OCI-LY7 (cell line): ENCODE measurements around the gene MAGEA12. TPM values are rescaled to one million over a fixed set of nuclear protein-coding genes. Genes with fewer than 3 reads are reported as not detected.
"Not testable (repeated sequence)": the region's sequence is repeated elsewhere in the genome, so short reads cannot be mapped to it uniquely, and the experiment has no call there.

ENCODE experiments used
- Bru-seq: library from RNA; stranded (reverse); fragments of 400-500 nt; gene quantifications from one replicate; lab custom pipeline; 2021; lab: Mats Ljungman, UMichigan
- BruChase-seq, 2 experiments: library from RNA; stranded (reverse); fragments of 400-500 nt; gene quantifications; one replicate each; lab custom pipeline; 2021; lab: Mats Ljungman, UMichigan
- BruUV-seq: library from RNA; stranded (reverse); fragments of 400-500 nt; replicated peaks from 2 replicates; lab custom pipeline; 2021; lab: Mats Ljungman, UMichigan
- CTCF ChIA-PET: fragments of 300-600 bp; sonication (Branson Sonifier 250); formaldehyde crosslinking; loops from one replicate; lab custom pipeline; 2022; ENCODE audit warnings: antibody characterized with exemption; ENCODE audit not compliant: unreplicated experiment; lab: Charles Lee
- POLR2A ChIA-PET: fragments of 300-600 bp; sonication (Branson Sonifier 250); formaldehyde crosslinking; loops from one replicate; lab custom pipeline; 2022; ENCODE audit warnings: antibody characterized with exemption; lab: Charles Lee
- DNase-seq: peaks from one replicate; pipeline ENCODE4 v3.0.0-alpha.2; 2015; ENCODE audit warnings: low spot score
- H2AFZ ChIP-seq: fragments of 200-600 bp; sonication (generic), shearing (Covaris generic); 2 replicates; pipeline ENCODE4 v1.6.1; 2014; ENCODE audit warnings: mild to moderate bottlenecking, antibody characterized with exemption, low read length, moderate library complexity
- H3K27ac ChIP-seq: fragments of 200-600 bp; sonication (generic); 2 replicates; pipeline ENCODE4 v1.5.1; 2014; ENCODE audit warnings: mixed run types, low read depth, mild to moderate bottlenecking, moderate library complexity, low read length, inconsistent platforms; ENCODE audit not compliant: poor library complexity, severe bottlenecking
- H3K36me3 ChIP-seq: fragments of 200-600 bp; sonication (generic); 2 replicates; pipeline ENCODE4 v1.6.1; 2014; ENCODE audit warnings: mild to moderate bottlenecking, antibody characterized with exemption, low read length, moderate library complexity, mixed read lengths; ENCODE audit not compliant: insufficient read depth
- H3K4me1 ChIP-seq: fragments of 200-600 bp; sonication (generic); 2 replicates; pipeline ENCODE4 v1.5.1; 2014; ENCODE audit warnings: mild to moderate bottlenecking, low read length; ENCODE audit not compliant: insufficient read depth, poor library complexity, severe bottlenecking
- H3K4me2 ChIP-seq: fragments of 200-600 bp; sonication (generic); 2 replicates; pipeline ENCODE4 v1.6.1; 2014; ENCODE audit warnings: mild to moderate bottlenecking, low read length
- H3K4me3 ChIP-seq: fragments of 200-600 bp; sonication (generic); 2 replicates; pipeline ENCODE4 v1.5.1; 2014; ENCODE audit warnings: mild to moderate bottlenecking, low read depth, low read length; ENCODE audit not compliant: poor library complexity, severe bottlenecking
- H3K79me2 ChIP-seq: fragments of 200-600 bp; sonication (generic); 2 replicates; pipeline ENCODE4 v1.6.1; 2016; ENCODE audit warnings: low read depth, mild to moderate bottlenecking, low read length, moderate library complexity, mixed read lengths; ENCODE audit not compliant: insufficient read depth
- H3K9me2 ChIP-seq: fragments of 200-600 bp; sonication (generic); 2 replicates; pipeline ENCODE4 v1.6.1; 2016; ENCODE audit warnings: mild to moderate bottlenecking, low read length, mixed read lengths; ENCODE audit not compliant: insufficient read depth
- H3K9me3 ChIP-seq: fragments of 200-600 bp; sonication (generic); 2 replicates; pipeline ENCODE4 v1.6.1; 2014; ENCODE audit warnings: mild to moderate bottlenecking, mixed run types, low read length, mixed read lengths
- H4K20me1 ChIP-seq: fragments of 200-600 bp; sonication (generic); 2 replicates; pipeline ENCODE4 v1.6.1; 2014; ENCODE audit warnings: mild to moderate bottlenecking, antibody characterized with exemption, low read length, moderate library complexity, mixed read lengths; ENCODE audit not compliant: insufficient read depth
- EZH2phosphoT487 ChIP-seq: fragments of 200-600 bp; sonication (generic); IDR thresholded peaks from 2 replicates; pipeline ENCODE4 v1.6.1; 2018; ENCODE audit warnings: low read depth, borderline replicate concordance, mild to moderate bottlenecking, mixed run types, antibody characterized with exemption, low read length, moderate library complexity, mixed read lengths
- intact Hi-C: fragments of 100-400 bp; cut with micrococcal nuclease; formaldehyde crosslinking; loops from one replicate; pipeline ENCODE4 v1.10.0; 2022; ENCODE audit not compliant: unreplicated experiment
- long read RNA-seq: library from polyadenylated mRNA; stranded (forward); transcript quantifications from one replicate; pipeline ENCODE4 v2.0.0, GENCODE V29; 2022
- total RNA-seq, 2 experiments: library from RNA; depleted of rRNA in 1 of 2; stranded (reverse); fragments of >200 nt in 1 of 2; shearing (Covaris generic) in 1 of 2; gene quantifications; 2 replicates each; pipeline ENCODE4 v1.2.3, GENCODE V29; 2014 to 2022
- TF ChIP-seq, protein P1 (sequence below): fragments of 200-600 bp; sonication (generic); conservative IDR thresholded peaks from 2 replicates; pipeline ENCODE4 v1.5.1; 2014; ENCODE audit warnings: mild to moderate bottlenecking, antibody characterized with exemption, low read length, moderate library complexity, mixed read lengths

The MAGEA12 gene, protein sequence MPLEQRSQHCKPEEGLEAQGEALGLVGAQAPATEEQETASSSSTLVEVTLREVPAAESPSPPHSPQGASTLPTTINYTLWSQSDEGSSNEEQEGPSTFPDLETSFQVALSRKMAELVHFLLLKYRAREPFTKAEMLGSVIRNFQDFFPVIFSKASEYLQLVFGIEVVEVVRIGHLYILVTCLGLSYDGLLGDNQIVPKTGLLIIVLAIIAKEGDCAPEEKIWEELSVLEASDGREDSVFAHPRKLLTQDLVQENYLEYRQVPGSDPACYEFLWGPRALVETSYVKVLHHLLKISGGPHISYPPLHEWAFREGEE
- total RNA-seq (2014; rRNA removed; shearing (Covaris generic)) (not detected in 2 replicates), total RNA-seq (2022) (not detected in 2 replicates), Bru-seq, nascent RNA (not detected), BruChase-seq, experiment 1, labeled RNA remaining after a 6-hour chase (not detected), BruChase-seq, experiment 2, labeled RNA remaining after a 2-hour chase (not detected)
- long read RNA-seq: 0 reads

DNA sequence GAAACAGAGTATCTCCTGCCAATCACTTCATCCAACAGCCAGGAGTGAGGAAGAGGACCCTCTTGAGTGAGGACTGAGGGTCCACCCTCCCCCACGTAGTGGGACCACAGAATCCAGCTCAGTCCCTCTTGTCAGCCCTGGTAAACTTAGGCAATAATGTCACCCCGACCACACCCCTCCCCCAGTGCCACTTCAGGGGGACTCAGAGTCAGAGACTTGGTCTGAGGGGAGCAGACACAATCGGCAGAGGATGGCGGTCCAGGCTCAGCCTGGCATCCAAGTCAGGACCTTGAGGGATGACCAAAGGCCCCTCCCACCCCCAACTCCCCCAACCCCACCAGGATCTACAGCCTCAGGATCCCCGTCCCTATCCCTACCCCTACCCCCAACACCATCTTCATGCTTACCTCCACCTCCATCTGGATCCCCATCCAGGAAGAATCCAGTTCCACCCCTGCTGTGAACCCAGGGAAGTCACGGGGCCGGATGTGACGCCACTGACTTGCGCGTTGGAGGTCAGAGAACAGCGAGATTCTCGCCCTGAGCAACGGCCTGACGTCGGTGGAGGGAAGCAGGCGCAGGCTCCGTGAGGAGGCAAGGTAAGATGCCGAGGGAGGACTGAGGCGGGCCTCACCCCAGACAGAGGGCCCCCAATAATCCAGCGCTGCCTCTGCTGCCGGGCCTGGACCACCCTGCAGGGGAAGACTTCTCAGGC is at the start of gene MAGEA12, which contains the start of gene CSAG1:
Gene MAGEA12 (plus strand): TSS at position 497 of the 715 bp plus-strand sequence. CDS start 2,405 bp downstream, outside the sequence.
Gene CSAG1 (minus strand): TSS at position 461 of the 715 bp plus-strand sequence. CDS start 1,261 bp downstream, outside the sequence.
- TF ChIP-seq, protein P1, sequence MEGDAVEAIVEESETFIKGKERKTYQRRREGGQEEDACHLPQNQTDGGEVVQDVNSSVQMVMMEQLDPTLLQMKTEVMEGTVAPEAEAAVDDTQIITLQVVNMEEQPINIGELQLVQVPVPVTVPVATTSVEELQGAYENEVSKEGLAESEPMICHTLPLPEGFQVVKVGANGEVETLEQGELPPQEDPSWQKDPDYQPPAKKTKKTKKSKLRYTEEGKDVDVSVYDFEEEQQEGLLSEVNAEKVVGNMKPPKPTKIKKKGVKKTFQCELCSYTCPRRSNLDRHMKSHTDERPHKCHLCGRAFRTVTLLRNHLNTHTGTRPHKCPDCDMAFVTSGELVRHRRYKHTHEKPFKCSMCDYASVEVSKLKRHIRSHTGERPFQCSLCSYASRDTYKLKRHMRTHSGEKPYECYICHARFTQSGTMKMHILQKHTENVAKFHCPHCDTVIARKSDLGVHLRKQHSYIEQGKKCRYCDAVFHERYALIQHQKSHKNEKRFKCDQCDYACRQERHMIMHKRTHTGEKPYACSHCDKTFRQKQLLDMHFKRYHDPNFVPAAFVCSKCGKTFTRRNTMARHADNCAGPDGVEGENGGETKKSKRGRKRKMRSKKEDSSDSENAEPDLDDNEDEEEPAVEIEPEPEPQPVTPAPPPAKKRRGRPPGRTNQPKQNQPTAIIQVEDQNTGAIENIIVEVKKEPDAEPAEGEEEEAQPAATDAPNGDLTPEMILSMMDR: no peak
- TF ChIP-seq EZH2phosphoT487: no peak
- ChIA-PET POLR2A (no interaction called here), CTCF (no interaction called here)
- Histone ChIP-seq H3K4me3 (no peak within 1 kb of the TSS), H3K36me3 (no peaks in the 10 kb centered on the region), H3K9me2 (no peaks in the 10 kb centered on the region), H3K27ac (no peak within 1 kb of the TSS), H3K4me2 (no peak within 1 kb of the TSS), H3K9me3 (no peaks in the 10 kb centered on the region), H2AFZ (no peak within 1 kb of the TSS), H3K4me1 (no peaks in the 10 kb centered on the region), H3K79me2 (no peaks in the 10 kb centered on the region), H4K20me1 (no peaks in the 10 kb centered on the region)
- no peak for DNase-seq
- intact Hi-C loops: no loop called here
- no TSS peak for BruUV-seq

DNA sequence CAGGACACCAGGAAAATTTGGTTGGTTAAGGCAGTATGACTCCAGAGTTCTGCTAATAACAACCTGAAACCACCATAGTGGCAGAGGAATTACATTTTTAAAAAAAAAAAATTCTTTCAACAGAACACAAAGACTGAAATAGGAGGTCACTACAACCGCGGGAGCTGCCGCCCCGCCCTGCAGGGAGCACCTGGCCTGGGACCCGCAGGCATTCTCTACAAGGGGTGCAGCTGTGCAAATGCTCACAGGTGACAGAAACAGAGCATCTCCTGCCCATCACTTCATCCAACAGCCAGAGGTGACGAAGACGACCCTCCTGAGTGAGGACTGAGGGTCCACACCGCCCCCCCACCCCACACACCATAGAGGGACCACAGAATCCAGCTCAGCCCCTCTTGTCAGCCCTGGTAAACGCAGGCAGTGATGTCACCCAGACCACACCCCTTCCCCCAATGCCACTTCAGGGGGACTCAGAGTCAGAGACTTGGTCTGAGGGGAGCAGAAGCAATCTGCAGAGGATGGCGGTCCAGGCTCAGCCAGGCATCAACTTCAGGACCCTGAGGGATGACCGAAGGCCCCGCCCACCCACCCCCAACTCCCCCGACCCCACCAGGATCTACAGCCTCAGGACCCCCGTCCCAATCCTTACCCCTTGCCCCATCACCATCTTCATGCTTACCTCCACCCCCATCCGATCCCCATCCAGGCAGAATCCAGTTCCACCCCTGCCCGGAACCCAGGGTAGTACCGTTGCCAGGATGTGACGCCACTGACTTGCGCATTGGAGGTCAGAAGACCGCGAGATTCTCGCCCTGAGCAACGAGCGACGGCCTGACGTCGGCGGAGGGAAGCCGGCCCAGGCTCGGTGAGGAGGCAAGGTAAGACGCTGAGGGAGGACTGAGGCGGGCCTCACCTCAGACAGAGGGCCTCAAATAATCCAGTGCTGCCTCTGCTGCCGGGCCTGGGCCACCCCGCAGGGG is 35.3 kb upstream of the MAGEA12 start, which contains the start of gene MAGEA3:
Gene MAGEA3 (plus strand): TSS at position 843 of the 980 bp plus-strand sequence. CDS start 2,039 bp downstream, outside the sequence.
- H4K20me1 ChIP-seq, H3K4me1 ChIP-seq, CTCF ChIA-PET, intact Hi-C loops, H3K27ac ChIP-seq, H3K4me2 ChIP-seq, DNase-seq, BruUV-seq, POLR2A ChIA-PET, H3K4me3 ChIP-seq, H3K9me2 ChIP-seq, H2AFZ ChIP-seq, H3K79me2 ChIP-seq, H3K36me3 ChIP-seq, H3K9me3 ChIP-seq: not testable (repeated sequence)

DNA sequence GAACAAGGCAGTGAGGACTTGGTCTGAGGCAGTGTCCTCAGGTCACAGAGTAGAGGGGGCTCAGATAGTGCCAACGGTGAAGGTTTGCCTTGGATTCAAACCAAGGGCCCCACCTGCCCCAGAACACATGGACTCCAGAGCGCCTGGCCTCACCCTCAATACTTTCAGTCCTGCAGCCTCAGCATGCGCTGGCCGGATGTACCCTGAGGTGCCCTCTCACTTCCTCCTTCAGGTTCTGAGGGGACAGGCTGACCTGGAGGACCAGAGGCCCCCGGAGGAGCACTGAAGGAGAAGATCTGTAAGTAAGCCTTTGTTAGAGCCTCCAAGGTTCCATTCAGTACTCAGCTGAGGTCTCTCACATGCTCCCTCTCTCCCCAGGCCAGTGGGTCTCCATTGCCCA is 33.2 kb upstream of the MAGEA12 start:
- H3K36me3 ChIP-seq, DNase-seq, H3K9me3 ChIP-seq, CTCF ChIA-PET, BruUV-seq, H3K4me1 ChIP-seq, POLR2A ChIA-PET, H3K4me3 ChIP-seq, intact Hi-C loops, H3K79me2 ChIP-seq, H2AFZ ChIP-seq, H4K20me1 ChIP-seq, H3K9me2 ChIP-seq, H3K27ac ChIP-seq, H3K4me2 ChIP-seq: not testable (repeated sequence)

DNA sequence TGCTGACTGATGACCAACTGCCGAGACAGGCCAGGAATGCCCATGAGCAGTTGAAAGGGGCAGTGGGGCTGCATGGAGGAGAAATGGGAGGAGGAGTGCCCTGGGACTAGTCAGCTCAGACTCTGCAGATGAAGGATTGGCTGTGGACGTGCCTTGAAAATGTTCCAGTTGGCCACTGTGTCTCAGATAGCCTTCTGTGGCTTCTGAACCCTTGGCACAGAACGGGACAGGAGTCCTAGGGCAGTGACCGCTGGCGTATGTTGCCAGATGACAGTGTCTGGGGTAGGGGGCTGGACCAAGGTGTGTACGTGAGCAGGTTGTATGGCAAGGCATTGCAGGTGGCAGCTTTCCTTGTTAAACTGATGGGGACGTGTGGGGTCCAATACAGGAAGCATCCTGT is 27.1 kb upstream of the MAGEA12 start:
- POLR2A ChIA-PET: not testable (repeated sequence)

DNA sequence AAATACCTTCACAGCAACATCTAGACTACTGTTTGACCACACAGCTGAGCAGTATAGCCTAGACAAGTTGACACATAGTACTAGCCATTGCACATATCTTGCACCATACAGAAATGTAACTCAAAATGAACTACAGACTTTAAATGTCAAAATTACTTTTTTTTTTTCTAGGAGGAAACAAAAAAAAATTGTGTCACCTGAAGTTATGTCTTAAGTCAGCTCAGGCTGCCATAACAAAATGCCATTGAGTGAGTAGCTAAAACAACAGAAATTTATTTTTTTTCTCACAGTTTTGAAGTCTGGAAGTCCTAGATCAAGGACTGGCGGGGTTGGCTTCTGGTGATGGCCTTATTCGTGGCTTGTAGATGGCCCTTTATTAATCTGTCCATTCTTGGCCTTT is 24.4 kb upstream of the MAGEA12 start, which contains the start of gene CSAG2:
Gene CSAG2 (minus strand): TSS at position 101 of the 400 bp plus-strand sequence. CDS start 161 bp downstream, outside the sequence.
- intact Hi-C loops: not testable (repeated sequence)

More for the DNA sequence above, 27.1 kb upstream of the MAGEA12 start:
- CTCF ChIA-PET, H3K9me3 ChIP-seq, H2AFZ ChIP-seq, DNase-seq, H3K27ac ChIP-seq, H3K36me3 ChIP-seq, H4K20me1 ChIP-seq, H3K79me2 ChIP-seq, intact Hi-C loops, H3K4me1 ChIP-seq, H3K9me2 ChIP-seq, H3K4me3 ChIP-seq, H3K4me2 ChIP-seq, BruUV-seq: not testable (repeated sequence)

More for the DNA sequence above, 24.4 kb upstream of the MAGEA12 start, which contains the start of gene CSAG2:
- H4K20me1 ChIP-seq, H3K79me2 ChIP-seq, H2AFZ ChIP-seq, POLR2A ChIA-PET, H3K4me3 ChIP-seq, DNase-seq, BruUV-seq, H3K36me3 ChIP-seq, H3K27ac ChIP-seq, H3K4me1 ChIP-seq, H3K9me3 ChIP-seq, CTCF ChIA-PET, H3K9me2 ChIP-seq, H3K4me2 ChIP-seq: not testable (repeated sequence)
